ENCODE data around the gene CACNA1B. TPM values are rescaled to one million over a fixed set of nuclear protein-coding genes. Genes with fewer than 3 reads are reported as not detected.

The CACNA1B gene
- total and polyA plus RNA-seq, 9 of the 15 experiments (the other 6 are each of a cell fraction or from before 2014, with no cell fraction given), result 0.01 to 0.04 TPM; not detected in 7

GRCh38 chr9:138095813-138096518 lies 218.4 kb downstream of the CACNA1B start:
- Histone ChIP-seq H2AFZ (ENCODE audit: low read depth, low read length) (no peak overlapping the region), H3K9ac (ENCODE audit: insufficient read depth in 1 of 2, low read depth in 2 of 2, low read length in 2 of 2) (no peak overlapping the region), H3K36me3 (ENCODE audit: control insufficient read depth, insufficient read depth, low read length) (no peaks in the 10 kb centered on the region), H3K4me2 (ENCODE audit: insufficient read depth, low read length) (no peak overlapping the region), H3K4me1 (replicated peaks in 1 of 2; ENCODE audit: control insufficient read depth in 2 of 2, insufficient read depth in 2 of 2, low read length in 2 of 2) (no peaks in the 10 kb centered on the region), H4K20me1 (replicated peaks; ENCODE audit: control insufficient read depth, insufficient read depth, low read length) (no peaks in the 10 kb centered on the region; the same call in 1 of the 2 replicates), H3K27me3 (ENCODE audit: control insufficient read depth in 2 of 2, insufficient read depth in 2 of 2, low read length in 2 of 2) (peaks cover 0 to 39% of the 10 kb centered on the region in 2 experiments; a peak in 3 of 5 replicates), H3K4me3 (no peak overlapping the region), H3K27ac (ENCODE audit: extremely low read depth, low read depth, low read length) (no peak overlapping the region), H3K9me3 (replicated peaks; ENCODE audit: control insufficient read depth, insufficient read depth, low read depth, low read length) (no peaks in the 10 kb centered on the region), H3K9me1 (ENCODE audit: control insufficient read depth, insufficient read depth, low read length) (no peaks in the 10 kb centered on the region), H3K79me2 (ENCODE audit: control insufficient read depth, insufficient read depth, low read length) (no peaks in the 10 kb centered on the region)
- ChIA-PET POLR2A (no interaction called here), CTCF (ENCODE audit: low intra/inter-chr PET ratio) (no interaction called here)
- FAIRE-seq (no peak), DNase-seq (ENCODE audit: extremely low read depth in 1 of 4, low spot score in 3 of 4) (no peak), ATAC-seq (no peak)
- TF ChIP-seq CEBPG (CRISPR knock-in tag; IDR thresholded peaks at IDR 0.05) (no peak), CEBPG (tag; conservative IDR thresholded peaks at IDR 0.05 in 1 of 2, IDR thresholded peaks at IDR 0.05 in 1 of 2) (0 out of 4 replicates have a peak, but pooled peaks have one; percentile 30 to 37), PHF8 (IDR thresholded peaks at IDR 0.05; ENCODE audit: borderline replicate concordance, low read length) (no peak), CEBPB (tag; IDR thresholded peaks at IDR 0.05) (0 out of 2 replicates have a peak, but pooled peaks have one; percentile 17)
- intact Hi-C loops (cut with micrococcal nuclease), result no loop called here
- in situ Hi-C loops (cut with MboI), result no loop called here
- no TSS peak for BruUV-seq (replicated peaks)
- 3% methylated on average over 8 of the region's 14 CpGs for WGBS (ENCODE audit: insufficient coverage, low coverage, missing lambda C conversion rate)

GRCh38 chr9:138096519-138096845 lies 218.9 kb downstream of the CACNA1B start:
- Histone ChIP-seq H3K27me3 (ENCODE audit: control insufficient read depth in 2 of 2, insufficient read depth in 2 of 2, low read length in 2 of 2) (peaks cover 0 to 44% of the 10 kb centered on the region in 2 experiments; a peak in 3 of 5 replicates), H4K20me1 (replicated peaks; ENCODE audit: control insufficient read depth, insufficient read depth, low read length) (no peaks in the 10 kb centered on the region; the same call in 1 of the 2 replicates), H3K79me2 (ENCODE audit: control insufficient read depth, insufficient read depth, low read length) (no peaks in the 10 kb centered on the region), H3K9me3 (replicated peaks; ENCODE audit: control insufficient read depth, insufficient read depth, low read depth, low read length) (no peaks in the 10 kb centered on the region), H3K4me3 (no peak overlapping the region), H3K27ac (ENCODE audit: extremely low read depth, low read depth, low read length) (no peak overlapping the region), H3K9me1 (ENCODE audit: control insufficient read depth, insufficient read depth, low read length) (no peaks in the 10 kb centered on the region), H3K36me3 (ENCODE audit: control insufficient read depth, insufficient read depth, low read length) (no peaks in the 10 kb centered on the region), H3K9ac (ENCODE audit: insufficient read depth in 1 of 2, low read depth in 2 of 2, low read length in 2 of 2) (no peak overlapping the region), H2AFZ (ENCODE audit: low read depth, low read length) (no peak overlapping the region), H3K4me1 (replicated peaks in 1 of 2; ENCODE audit: control insufficient read depth in 2 of 2, insufficient read depth in 2 of 2, low read length in 2 of 2) (peaks cover 0 to 3% of the 10 kb centered on the region in 2 experiments; a peak in 2 of 5 replicates), H3K4me2 (ENCODE audit: insufficient read depth, low read length) (no peak overlapping the region)
- FAIRE-seq, result no peak
- in situ Hi-C loops (cut with MboI) (no loop called here), intact Hi-C loops (cut with micrococcal nuclease) (no loop called here)
- no TSS peak for BruUV-seq (replicated peaks)
- ATAC-seq, result no peak
- ChIA-PET POLR2A (no interaction called here), CTCF (ENCODE audit: low intra/inter-chr PET ratio) (no interaction called here)
- DNase-seq (ENCODE audit: extremely low read depth in 1 of 4, low spot score in 3 of 4), result no peak
- 3% methylated on average over 13 of the region's 13 CpGs for WGBS (ENCODE audit: insufficient coverage, low coverage, missing lambda C conversion rate)
- TF ChIP-seq FOSL1 (tag; conservative IDR thresholded peaks at IDR 0.05), result no peak
- TF ChIP-seq ZNF717 (CRISPR knock-in tag; IDR thresholded peaks at IDR 0.05), result no peak
- TF ChIP-seq ATF6 (CRISPR knock-in tag; IDR thresholded peaks at IDR 0.05), result no peak
- no peak for TF ChIP-seq ZNF449 (CRISPR knock-in tag; IDR thresholded peaks at IDR 0.05)
- TF ChIP-seq CTBP1 (IDR thresholded peaks at IDR 0.05; ENCODE audit: borderline replicate concordance), result no peak
